CD8-positive, alpha-beta memory T cell (primary cell): Measurements from ENCODE around the gene CHPF2. TPM values are rescaled to one million over a fixed set of nuclear protein-coding genes. Genes with fewer than 3 reads are reported as not detected.

Experiments used
- CTCF ChIA-PET: fragments of 350-600 bp; sonication (Branson Sonifier 250); formaldehyde crosslinking; loops from one replicate; lab custom pipeline; 2021; ENCODE audit warnings: antibody characterized with exemption; lab: Charles Lee
- POLR2A ChIA-PET: fragments of 350-600 bp; sonication (Branson Sonifier 250); formaldehyde crosslinking; loops from one replicate; lab custom pipeline; 2021; ENCODE audit warnings: antibody characterized with exemption; lab: Charles Lee
- DNase-seq, 5 donors: peaks; one replicate each; pipeline versions ENCODE4 v3.0.0 to v3.0.0-alpha.2; 2020 to 2022; ENCODE audit warnings: mixed read lengths in 1 of 5
- H3K27ac ChIP-seq: one replicate; pipeline ENCODE4 v1.7.0; 2013; ENCODE audit warnings: low read depth, mild to moderate bottlenecking, low read length, moderate library complexity
- H3K27me3 ChIP-seq: 2 replicates; pipeline ENCODE4 v1.7.0; 2013; ENCODE audit warnings: low read length, mild to moderate bottlenecking; ENCODE audit not compliant: insufficient read depth, poor library complexity, severe bottlenecking
- H3K36me3 ChIP-seq: 2 replicates; pipeline ENCODE4 v1.7.0; 2013; ENCODE audit warnings: mild to moderate bottlenecking, low read length, moderate library complexity; ENCODE audit not compliant: insufficient read depth
- H3K4me1 ChIP-seq: 2 replicates; pipeline ENCODE4 v1.7.0; 2013; ENCODE audit warnings: mild to moderate bottlenecking, low read length, moderate library complexity; ENCODE audit not compliant: insufficient read depth
- H3K4me3 ChIP-seq: 2 replicates; pipeline ENCODE4 v1.7.0; 2013; ENCODE audit warnings: mild to moderate bottlenecking, low read length
- H3K9me3 ChIP-seq: 2 replicates; pipeline ENCODE4 v1.7.0; 2013; ENCODE audit warnings: mild to moderate bottlenecking, low read length
- H3K27ac Mint-ChIP-seq, 8 donors: one replicate each; pipeline ENCODE4 v1.8.0; 2020 to 2021; ENCODE audit warnings: mixed read lengths in 8 of 8, mild to moderate bottlenecking in 6 of 8, inconsistent platforms in 3 of 8, moderate library complexity in 3 of 8
- H3K27me3 Mint-ChIP-seq, 2 donors: one replicate each; pipeline ENCODE4 v1.8.0; 2020 to 2021; ENCODE audit warnings: mixed read lengths in 2 of 2, mild to moderate bottlenecking in 1 of 2, moderate library complexity in 1 of 2
- H3K36me3 Mint-ChIP-seq, 3 donors: one replicate each; pipeline ENCODE4 v1.8.0; 2020 to 2021; ENCODE audit warnings: mixed read lengths in 3 of 3, inconsistent platforms in 1 of 3, mild to moderate bottlenecking in 1 of 3
- H3K4me1 Mint-ChIP-seq, 3 donors: one replicate each; pipeline ENCODE4 v1.8.0; 2020 to 2021; ENCODE audit warnings: mixed read lengths in 3 of 3, inconsistent platforms in 1 of 3, mild to moderate bottlenecking in 1 of 3
- H3K4me3 Mint-ChIP-seq, 7 donors: one replicate each; pipeline ENCODE4 v1.8.0; 2020 to 2021; ENCODE audit warnings: mixed read lengths in 7 of 7, mild to moderate bottlenecking in 6 of 7, moderate library complexity in 4 of 7, inconsistent platforms in 2 of 7
- H3K9me3 Mint-ChIP-seq, 5 donors: one replicate each; pipeline ENCODE4 v1.8.0; 2020 to 2022; ENCODE audit warnings: mixed read lengths in 5 of 5, mild to moderate bottlenecking in 3 of 5, moderate library complexity in 2 of 5, inconsistent platforms in 1 of 5
- polyA plus RNA-seq: library from polyadenylated mRNA; unstranded; fragments of 300-500 nt; fragmentation: Illumina TruSeq; gene quantifications from one replicate; pipeline ENCODE4 v1.2.3, GENCODE V29; 2021
- total RNA-seq, 2 experiments: library from RNA; stranded (reverse); gene quantifications; one replicate each; pipeline ENCODE4 v1.2.3, GENCODE V29; 2021

CHPF2 gene
- total and polyA plus RNA-seq, 3 experiments from 2014 or later: 31.3 to 37.0 (median 36.6) TPM

- no peak overlapping the region for H3K27ac Mint-ChIP-seq
- CTCF ChIA-PET: interaction anchor here (0.7 to 3.1 kb wide), 8 partner anchors 9 to 122 kb away, joined by 3 to 21 read pairs (median 6); partner anchors contain the start of gene ABCF2
- Histone ChIP-seq H3K9me3 (no peaks in the 10 kb centered on the region), H3K36me3 (no peaks in the 10 kb centered on the region), H3K4me3 (no peak overlapping the region), H3K4me1 (peaks cover 42% of the 10 kb centered on the region), H3K27ac (no peak overlapping the region), H3K27me3 (peaks cover 29% of the 10 kb centered on the region)
- peak overlapping the region; percentile 42 to 87 (median 70) for H3K4me3 Mint-ChIP-seq
- H3K9me3 Mint-ChIP-seq: no peaks in the 10 kb centered on the region
- POLR2A ChIA-PET: no interaction called here
- DNase-seq: peak; percentile 68 to 82 (median 69)
- H3K4me1 Mint-ChIP-seq: peaks cover 35 to 61% (median 37%) of the 10 kb centered on the region in 3 donors
- H3K27me3 Mint-ChIP-seq: peaks cover 15 to 18% of the 10 kb centered on the region in 2 donors
- no peaks in the 10 kb centered on the region for H3K36me3 Mint-ChIP-seq
These were observed 13.2 kb downstream of the CHPF2 start for GRCh38 chr7:151245360-151246101.

DNA sequence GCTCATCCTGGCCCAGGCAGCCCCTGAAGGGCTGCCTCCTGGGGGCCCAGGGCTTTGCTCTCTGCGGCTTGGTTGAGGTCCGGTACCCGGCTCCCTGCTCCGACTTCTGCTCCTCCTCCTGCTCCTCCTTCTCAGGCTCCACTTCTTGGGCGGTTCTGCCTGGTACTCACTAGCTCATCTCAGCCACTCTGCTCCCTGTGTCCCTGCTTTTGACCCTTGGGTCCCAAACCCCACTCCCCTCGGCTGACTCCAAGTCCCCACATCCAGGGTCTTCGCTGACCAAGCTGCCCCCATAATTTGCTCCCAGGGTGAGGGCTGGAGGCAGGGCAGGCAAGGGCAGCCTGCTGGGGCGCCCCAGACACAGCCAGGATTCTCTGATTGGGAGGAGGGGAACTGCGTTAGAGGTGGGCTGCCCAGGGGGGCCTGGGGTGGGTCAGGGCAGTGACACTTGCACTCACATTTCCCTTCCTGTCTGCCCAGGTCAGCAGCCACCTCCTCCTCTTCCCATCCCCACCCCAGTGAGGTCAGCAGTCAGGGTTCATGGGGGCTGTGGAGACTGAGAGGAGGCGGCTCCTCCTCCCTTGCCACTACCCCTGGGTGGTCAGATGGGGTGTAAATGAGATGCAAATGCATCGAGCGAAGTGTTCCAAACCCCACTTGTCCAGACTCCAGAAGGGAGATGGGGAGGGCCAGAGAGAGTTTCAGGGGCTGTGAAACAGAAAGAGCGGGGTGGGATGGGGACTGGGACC lies 14.0 kb downstream of the CHPF2 start:
- peaks cover 49% of the 10 kb centered on the region for H3K4me1 ChIP-seq
- no peaks in the 10 kb centered on the region for H3K9me3 ChIP-seq
- Mint-ChIP-seq H3K36me3 (no peaks in the 10 kb centered on the region), H3K27ac (no peak overlapping the region), H3K9me3 (no peaks in the 10 kb centered on the region), H3K4me3 (peak overlapping the region; percentile 42 to 85 (median 63)), H3K4me1 (peaks cover 42 to 68% (median 44%) of the 10 kb centered on the region in 3 donors), H3K27me3 (peaks cover 17 to 22% of the 10 kb centered on the region in 2 donors)
- H3K27ac ChIP-seq: no peak overlapping the region
- no peak overlapping the region for H3K4me3 ChIP-seq
- H3K27me3 ChIP-seq: peaks cover 35% of the 10 kb centered on the region
- ChIA-PET POLR2A (no interaction called here), CTCF (interaction anchor here (0.7 to 1.2 kb wide), 6 partner anchors 10 to 107 kb away, joined by 3 to 6 read pairs (median 4); no protein-coding TSS in a partner anchor)
- DNase-seq: no peak
- H3K36me3 ChIP-seq: no peaks in the 10 kb centered on the region

DNA sequence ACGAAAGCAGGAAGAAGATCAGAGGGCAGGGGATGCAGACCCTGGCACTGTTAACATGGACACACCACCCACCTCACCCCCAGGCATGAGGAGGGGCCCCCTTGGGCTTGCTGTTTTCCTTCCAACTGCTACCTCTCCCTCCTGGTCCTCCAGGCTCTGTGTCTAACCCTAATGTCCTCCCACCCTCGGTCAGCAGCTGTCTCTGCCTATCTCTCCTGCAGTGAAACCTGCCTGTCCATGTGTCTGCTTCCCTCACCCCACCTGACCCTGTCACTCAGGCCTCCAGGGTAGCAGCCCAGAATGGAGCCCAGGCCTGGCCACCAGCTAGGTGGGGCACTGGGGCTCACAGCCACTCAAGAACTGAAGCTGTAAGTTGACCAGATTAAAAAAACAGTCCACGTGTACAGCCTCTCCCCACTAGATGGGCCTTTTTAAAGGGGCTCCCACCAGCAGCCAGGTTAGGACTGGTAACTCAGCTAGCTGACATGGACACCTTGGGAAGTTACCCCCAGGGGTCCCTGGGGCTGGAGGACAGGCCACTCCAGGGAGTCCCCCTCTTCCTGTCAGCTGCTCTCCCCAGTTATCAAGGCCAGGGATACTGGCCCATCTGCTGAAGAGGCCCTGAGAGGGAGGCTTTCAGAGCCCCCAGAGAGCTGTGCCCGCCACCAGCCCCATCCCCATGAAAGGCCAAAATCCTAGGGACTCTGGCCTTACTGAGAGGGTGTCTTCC lies 14.7 kb downstream of the CHPF2 start:
- Histone ChIP-seq H3K27me3 (peaks cover 35% of the 10 kb centered on the region), H3K9me3 (no peaks in the 10 kb centered on the region), H3K36me3 (no peaks in the 10 kb centered on the region), H3K4me3 (no peak overlapping the region), H3K4me1 (peaks cover 51% of the 10 kb centered on the region), H3K27ac (no peak overlapping the region)
- CTCF ChIA-PET: interaction anchor here (1.0 to 1.7 kb wide), 7 partner anchors 9 to 106 kb away, joined by 3 to 7 read pairs (median 3); no protein-coding TSS in a partner anchor
- Mint-ChIP-seq H3K4me1 (peaks cover 43 to 70% (median 44%) of the 10 kb centered on the region in 3 donors), H3K36me3 (no peaks in the 10 kb centered on the region), H3K27me3 (peaks cover 17 to 23% of the 10 kb centered on the region in 2 donors), H3K27ac (peak overlapping the region in 2 of 8 donors; percentile 33 to 60), H3K4me3 (peak overlapping the region in 6 of 7 donors; percentile 15 to 85 (median 68)), H3K9me3 (no peaks in the 10 kb centered on the region)
- POLR2A ChIA-PET: interaction anchor here (0.5 to 1.0 kb wide), 3 partner anchors 15 to 129 kb away, joined by 3 to 6 read pairs (median 4); partner anchors contain the start of genes ABCF2 and CHPF2
- no peak for DNase-seq

GRCh38 chr7:151247611-151248345 lies 15.5 kb downstream of the CHPF2 start:
- Histone ChIP-seq H3K36me3 (no peaks in the 10 kb centered on the region), H3K27me3 (peaks cover 35% of the 10 kb centered on the region), H3K27ac (no peak overlapping the region), H3K9me3 (no peaks in the 10 kb centered on the region), H3K4me1 (peaks cover 48% of the 10 kb centered on the region), H3K4me3 (peak overlapping the region; percentile 43)
- Mint-ChIP-seq H3K36me3 (no peaks in the 10 kb centered on the region), H3K9me3 (no peaks in the 10 kb centered on the region), H3K27ac (peak overlapping the region in 1 of 8 donors; percentile 33), H3K4me3 (peak overlapping the region; percentile 37 to 92 (median 84)), H3K27me3 (peaks cover 23 to 29% of the 10 kb centered on the region in 2 donors), H3K4me1 (peaks cover 47 to 76% (median 51%) of the 10 kb centered on the region in 3 donors)
- ChIA-PET CTCF (interaction anchor here (1.0 to 1.7 kb wide), 6 partner anchors 8 to 105 kb away, joined by 3 to 7 read pairs (median 4); no protein-coding TSS in a partner anchor), POLR2A (interaction anchor here (0.5 to 1.0 kb wide), 3 partner anchors 15 to 130 kb away, joined by 3 to 6 read pairs (median 4); partner anchors contain the start of genes ABCF2 and CHPF2)
- no peak for DNase-seq

GRCh38 chr7:151248346-151249033 lies 16.2 kb downstream of the CHPF2 start, which contains the start of gene SMARCD3:
Gene SMARCD3, minus strand, starts transcription at chr7:151248694. Its CDS starts 132 bp downstream, at chr7:151248562.
- DNase-seq: peak in 3 of 5 donors; percentile 24 to 53 (median 39)
- no peak within 1 kb of the TSS for H3K27ac ChIP-seq
- CTCF ChIA-PET: interaction anchor here (1.0 to 1.7 kb wide), 4 partner anchors 9 to 79 kb away, joined by 3 to 7 read pairs (median 4); no protein-coding TSS in a partner anchor
- peaks cover 35% of the 10 kb centered on the region for H3K27me3 ChIP-seq
- peak within 1 kb of the TSS in 4 of 8 donors; percentile 33 to 85 (median 66) for H3K27ac Mint-ChIP-seq
- POLR2A ChIA-PET: no interaction called here
- H3K4me1 Mint-ChIP-seq: peaks cover 41 to 70% (median 45%) of the 10 kb centered on the region in 3 donors
- H3K27me3 Mint-ChIP-seq: peaks cover 25 to 34% of the 10 kb centered on the region in 2 donors
- H3K4me1 ChIP-seq: peaks cover 41% of the 10 kb centered on the region
- no peaks in the 10 kb centered on the region for H3K36me3 ChIP-seq
- peak within 1 kb of the TSS; percentile 43 for H3K4me3 ChIP-seq
- H3K4me3 Mint-ChIP-seq: peak within 1 kb of the TSS; percentile 81 to 92 (median 84)
- H3K9me3 ChIP-seq: no peaks in the 10 kb centered on the region
- no peaks in the 10 kb centered on the region for H3K36me3 Mint-ChIP-seq
- no peaks in the 10 kb centered on the region for H3K9me3 Mint-ChIP-seq

GRCh38 chr7:151249034-151249731 lies 16.9 kb downstream of the CHPF2 start:
- Mint-ChIP-seq H3K9me3 (no peaks in the 10 kb centered on the region), H3K36me3 (no peaks in the 10 kb centered on the region), H3K27me3 (peaks cover 27 to 38% of the 10 kb centered on the region in 2 donors), H3K4me1 (peaks cover 34 to 63% (median 38%) of the 10 kb centered on the region in 3 donors), H3K4me3 (peak overlapping the region; percentile 42 to 90 (median 56)), H3K27ac (peak overlapping the region in 3 of 8 donors; percentile 17 to 85 (median 67))
- H3K9me3 ChIP-seq: no peaks in the 10 kb centered on the region
- H3K4me3 ChIP-seq: no peak overlapping the region
- peaks cover 35% of the 10 kb centered on the region for H3K27me3 ChIP-seq
- H3K36me3 ChIP-seq: no peaks in the 10 kb centered on the region
- ChIA-PET POLR2A (no interaction called here), CTCF (no interaction called here)
- no peak overlapping the region for H3K27ac ChIP-seq
- H3K4me1 ChIP-seq: peaks cover 34% of the 10 kb centered on the region
- DNase-seq: peak in 2 of 5 donors; percentile 24 to 40
